HG03060 (cell line): ENCODE measurements around the gene ATP1A2.

Source experiments
- ATAC-seq: cut with Tn5 transposase; IDR thresholded peaks from one replicate; pipeline ENCODE4 v1.9.1; 2021; ENCODE audit warnings: low read depth, moderate number of reproducible peaks; ENCODE audit not compliant: unreplicated experiment

Gene ATP1A2

GRCh38 chr1:160115545-160116282 is at the start of gene ATP1A2:
Gene ATP1A2 (plus strand): TSS chr1:160115759. CDS start chr1:160115862, 103 bp downstream.
- no peak for ATAC-seq

DNA sequence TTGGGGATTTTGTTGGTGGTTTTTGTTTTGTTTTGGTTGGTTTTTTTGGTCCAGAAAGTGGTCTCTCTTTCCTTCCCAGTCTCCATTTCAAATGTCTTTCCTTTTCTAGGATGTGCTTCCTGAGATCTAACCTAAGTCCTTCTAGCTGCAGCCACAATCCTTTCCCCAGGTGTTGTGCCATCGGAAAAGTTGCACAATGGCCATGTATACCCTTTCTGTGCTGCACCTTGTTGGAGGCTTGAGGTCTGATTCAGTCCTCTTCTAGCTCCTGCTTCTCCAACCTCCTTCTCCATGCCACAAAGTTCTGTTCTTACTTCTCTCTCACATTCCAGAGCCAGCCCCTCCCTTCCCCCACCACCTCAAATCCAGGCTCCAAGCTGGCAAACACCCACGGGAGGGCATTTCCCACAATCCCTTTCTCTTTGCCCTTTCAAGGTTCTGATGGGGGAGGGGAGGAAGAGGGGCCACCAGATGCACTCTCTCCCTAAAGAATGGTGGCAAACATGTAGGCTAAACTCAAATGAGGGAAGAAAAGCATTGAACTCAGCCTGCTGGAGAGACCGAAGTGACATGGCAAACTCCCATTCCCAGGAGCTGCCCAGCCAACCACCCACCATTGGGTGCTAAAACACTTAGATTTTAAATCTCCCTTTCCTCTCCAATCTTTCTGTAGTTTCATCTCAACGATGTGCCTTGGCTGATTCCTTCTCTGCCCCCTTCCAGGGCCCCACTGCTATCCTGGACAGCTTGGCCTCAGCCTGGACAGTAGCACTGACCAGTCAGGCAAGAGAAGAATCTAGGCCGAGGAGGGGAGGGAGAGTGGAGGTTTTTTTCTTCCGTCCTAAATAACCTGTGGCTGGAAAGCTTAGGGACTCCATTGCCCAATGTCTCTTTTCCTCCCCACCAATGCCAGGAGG is 48.5 kb upstream of the ATP1A2 start:
- no peak for ATAC-seq

DNA sequence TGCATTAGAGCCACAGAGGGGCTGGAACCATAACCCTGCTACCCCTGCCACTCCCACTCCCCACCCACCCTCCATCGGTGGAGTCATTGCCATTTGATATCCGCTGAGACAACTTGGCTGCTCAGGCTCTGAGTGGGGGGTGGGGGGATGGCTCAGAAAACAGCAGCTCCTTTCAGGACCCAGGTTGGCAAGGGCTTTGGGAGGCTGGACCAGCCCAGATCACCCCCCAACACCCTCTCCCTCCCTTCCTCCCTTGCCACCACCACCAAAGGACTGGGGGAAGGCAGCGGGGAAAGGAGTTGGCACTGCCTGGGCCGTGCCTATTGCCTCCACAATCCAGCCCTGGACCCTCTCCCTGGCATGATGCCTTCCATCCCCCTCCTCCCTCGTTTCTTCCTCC is 47.3 kb upstream of the ATP1A2 start:
- ATAC-seq: no peak

DNA sequence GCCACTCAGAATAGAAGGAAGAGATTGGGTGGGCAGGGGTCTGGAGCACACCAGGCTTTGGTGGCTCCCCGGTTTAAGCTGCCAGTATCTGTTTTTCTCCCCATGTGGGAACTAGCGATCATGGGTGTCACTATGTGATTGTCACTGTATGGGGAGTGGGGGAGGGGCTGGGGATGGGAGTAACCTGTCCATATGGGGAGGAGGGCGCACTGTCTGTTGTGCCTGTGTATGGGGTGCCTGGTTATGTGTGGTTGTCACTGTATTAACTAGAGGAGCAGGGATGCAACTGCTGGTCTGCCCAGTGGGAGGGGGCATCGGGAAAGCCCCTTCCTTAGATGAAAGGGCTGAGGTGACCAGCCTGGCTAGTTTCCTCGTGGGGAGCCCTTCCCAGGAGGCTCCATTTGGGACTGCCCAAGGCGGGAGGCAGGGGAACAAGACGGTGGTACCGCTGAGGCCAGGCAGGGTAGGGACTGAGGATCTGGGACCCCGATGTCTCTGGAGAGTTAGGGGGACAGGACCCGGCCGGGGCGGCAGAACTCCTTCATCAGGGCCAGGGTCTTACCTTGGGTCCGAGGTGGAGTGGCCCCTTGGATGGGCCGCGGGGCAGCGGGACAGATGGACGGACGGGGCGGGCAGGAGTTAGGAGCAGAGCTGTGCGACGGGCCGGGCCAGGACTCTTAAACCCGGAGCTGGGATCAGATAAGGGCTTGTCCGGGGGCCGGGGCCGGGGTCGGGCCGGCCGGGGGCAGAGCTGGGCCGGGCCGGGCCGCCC is 45.9 kb upstream of the ATP1A2 start, which contains the start of gene KCNJ10:
Gene KCNJ10 (minus strand): TSS at position 701 of the 772 bp plus-strand sequence. CDS start 27,628 bp downstream, outside the sequence.
- ATAC-seq: no peak

DNA sequence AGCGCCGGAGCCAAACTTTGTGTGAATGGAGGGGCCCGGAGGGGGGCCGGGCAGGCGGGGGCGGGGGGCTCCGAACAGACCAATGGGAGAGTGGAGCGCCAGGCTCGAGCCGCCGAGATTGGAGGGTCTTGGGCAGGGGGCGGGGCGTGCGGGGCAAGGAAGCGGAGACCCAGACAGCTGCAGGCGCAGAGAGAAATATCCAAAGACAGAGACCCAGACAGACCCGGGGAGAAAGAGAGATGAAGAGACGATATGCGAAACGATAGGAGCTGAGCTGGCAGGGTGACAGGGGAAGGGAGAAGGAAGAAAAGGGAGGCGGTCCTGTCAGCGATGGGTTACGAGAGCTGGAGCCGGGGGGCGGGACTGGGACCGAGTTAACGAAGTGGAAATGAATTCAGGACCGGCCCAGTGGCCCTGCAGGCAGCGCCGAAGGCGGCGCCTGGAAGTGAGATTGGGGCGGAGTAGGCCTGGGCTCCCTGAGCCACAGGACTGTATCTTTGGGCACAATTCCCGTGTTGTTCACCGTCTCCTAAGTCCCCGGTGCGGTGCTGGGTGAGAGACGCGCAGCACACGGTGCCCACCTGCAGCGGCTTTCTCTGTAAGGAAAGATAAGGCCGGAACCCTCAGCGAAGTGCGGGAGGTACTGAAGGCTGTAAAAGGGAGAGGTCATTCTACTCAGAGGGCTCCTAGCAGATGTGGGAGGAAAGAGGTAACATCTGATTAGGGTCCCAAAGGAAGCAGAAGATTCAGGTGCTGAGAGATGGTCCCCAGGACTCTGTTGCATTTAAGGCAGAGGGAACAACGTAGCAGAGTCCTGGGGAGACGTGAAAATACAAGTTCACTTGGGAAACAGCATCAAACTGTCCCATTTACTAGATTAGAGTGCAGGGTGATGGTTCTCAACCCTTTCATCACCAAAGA is 45.1 kb upstream of the ATP1A2 start:
- ATAC-seq: no peak

GRCh38 chr1:160071289-160071688 is 44.3 kb upstream of the ATP1A2 start:
- no peak for ATAC-seq

DNA sequence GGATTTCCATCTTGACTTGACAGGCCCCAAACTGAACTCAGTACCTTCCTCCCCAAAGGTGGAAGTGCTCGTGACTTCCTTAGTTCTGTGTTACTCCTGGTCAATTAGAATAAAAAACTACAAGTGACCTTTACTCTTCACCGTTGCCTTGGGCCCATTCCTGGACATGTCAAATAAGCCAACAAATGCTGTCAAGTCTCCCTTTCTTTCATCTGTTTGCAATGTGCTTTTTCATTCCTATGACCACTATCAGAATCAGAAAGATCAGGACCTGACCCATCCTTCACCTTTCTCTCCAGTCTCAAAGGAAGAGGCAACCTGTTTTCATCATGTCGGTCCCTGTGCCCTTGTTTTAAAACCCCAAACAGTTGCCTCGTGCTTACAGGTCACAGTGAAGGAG is 40.7 kb upstream of the ATP1A2 start:
- ATAC-seq: no peak

- ATAC-seq: no peak
Measured at GRCh38 chr1:160075836-160076235, 39.7 kb upstream of the ATP1A2 start.

GRCh38 chr1:160076295-160076694 is 39.3 kb upstream of the ATP1A2 start:
- no peak for ATAC-seq

DNA sequence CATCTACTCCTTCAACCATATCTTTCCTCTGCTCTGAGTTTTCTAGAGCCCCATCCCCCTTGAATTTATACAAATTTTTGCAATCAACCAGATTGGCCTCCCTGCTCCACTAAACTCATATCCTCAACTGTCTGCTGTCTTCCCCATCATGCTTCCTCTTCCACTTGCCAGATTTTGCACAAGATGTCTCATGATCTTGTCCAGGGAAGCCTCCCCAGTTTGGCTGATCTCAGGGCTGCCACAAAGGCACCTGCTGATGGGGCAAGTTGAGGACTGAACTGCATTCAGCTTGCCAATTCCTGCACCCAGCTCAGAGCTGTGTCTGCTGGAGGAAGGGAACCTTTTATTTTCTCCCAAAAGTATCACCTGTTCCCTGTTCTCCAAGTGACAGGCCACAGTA is 38.1 kb upstream of the ATP1A2 start:
- ATAC-seq: no peak

DNA sequence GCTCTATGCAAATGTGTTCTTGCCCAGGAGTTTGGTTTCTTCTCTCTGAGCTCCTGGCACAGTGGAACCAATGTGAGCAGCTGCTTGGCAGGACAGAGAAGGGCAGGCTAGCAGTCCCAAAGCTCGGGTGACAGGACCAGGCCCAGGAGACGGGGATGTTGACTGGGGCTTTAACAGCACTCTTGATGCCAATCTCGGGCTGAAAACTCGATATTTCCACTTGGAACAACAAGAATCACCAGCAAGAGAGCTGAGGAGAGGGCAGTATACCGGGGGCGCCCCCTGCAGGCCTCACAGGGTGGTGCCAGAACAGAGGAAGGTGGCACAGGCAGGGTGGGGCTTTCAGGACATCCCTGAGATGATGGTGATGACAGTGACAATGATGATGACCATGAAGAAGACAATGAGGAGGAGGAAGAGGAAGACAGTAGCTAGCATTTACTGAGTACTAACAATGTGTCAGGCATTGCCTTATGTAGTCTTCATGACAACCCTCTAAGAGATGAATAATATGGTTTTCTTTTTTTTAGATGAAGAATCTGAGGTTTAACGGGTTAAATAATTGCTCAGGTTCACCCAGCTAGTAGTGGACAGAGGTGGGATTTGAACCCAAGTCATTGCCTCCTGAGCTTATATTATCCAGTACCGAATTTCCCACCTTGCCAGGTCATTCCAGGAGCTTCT is 36.9 kb upstream of the ATP1A2 start:
- no peak for ATAC-seq

GRCh38 chr1:160079448-160079847 is 36.1 kb upstream of the ATP1A2 start:
- no peak for ATAC-seq

DNA sequence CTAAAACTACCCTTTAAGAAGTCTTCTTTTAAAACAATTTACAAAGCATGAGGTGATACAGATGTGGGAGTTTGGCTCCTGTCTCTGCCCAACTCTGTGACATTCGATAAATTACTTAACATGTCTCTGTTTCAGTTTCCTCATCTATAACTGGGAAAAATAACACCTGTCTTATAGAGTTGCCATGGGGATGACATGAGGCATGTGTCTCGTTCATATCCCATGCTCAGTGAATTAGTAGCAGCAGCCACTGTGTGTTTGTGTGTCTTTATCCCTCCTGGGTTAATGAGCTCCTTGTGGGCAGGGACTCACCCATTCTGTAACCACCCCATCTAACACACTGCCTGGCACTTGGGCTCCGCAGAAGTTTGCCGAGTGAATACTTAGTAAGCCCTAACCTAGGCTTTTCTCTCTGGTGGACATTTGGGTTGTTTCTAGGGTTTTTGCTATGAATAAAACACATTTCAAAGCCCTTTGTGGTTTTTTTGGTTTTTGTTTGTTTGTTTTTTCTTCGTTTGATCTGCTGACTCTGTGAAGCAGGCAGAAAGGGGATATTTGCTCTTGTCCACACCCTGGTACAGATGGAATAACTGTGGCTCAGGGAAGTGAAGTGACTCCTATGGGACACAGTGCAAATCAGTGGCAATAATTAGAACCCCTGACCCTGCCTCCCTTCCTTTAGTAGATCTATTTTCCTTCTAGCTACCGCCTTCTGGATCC is 35.0 kb upstream of the ATP1A2 start:
- no peak for ATAC-seq

DNA sequence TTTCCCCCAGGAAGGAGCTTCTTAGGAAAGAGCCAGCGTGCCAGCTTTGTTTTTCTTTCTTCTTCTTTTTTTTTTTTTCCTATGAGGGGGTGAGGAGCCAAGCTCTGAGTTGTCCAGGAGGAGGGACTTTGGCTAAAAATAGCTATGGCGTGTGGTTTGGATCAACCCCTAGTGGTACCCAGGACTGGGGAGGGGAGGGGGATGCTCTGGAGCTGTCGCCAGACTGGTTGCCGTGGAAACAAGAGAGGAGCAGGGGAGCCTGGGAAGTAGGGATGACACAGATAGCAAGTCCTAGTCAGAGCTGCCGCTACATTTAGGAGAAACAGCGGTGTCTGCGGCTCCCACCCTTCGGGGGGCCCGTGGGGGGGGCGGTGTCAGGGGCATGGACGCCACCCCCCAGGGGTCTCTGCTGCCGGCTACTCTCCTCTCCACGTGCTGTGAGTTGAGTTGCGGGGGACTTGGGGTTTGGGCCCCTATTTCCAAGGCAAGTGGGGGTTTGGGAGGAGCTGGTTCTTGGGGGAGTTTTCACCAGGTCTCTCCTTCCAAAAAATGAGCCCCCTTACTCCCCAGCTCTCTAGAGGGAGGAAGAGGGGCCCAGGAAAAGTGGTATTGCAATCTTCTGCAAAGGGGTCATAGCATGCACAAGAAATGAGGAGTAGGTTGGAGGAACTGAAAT is 34.2 kb upstream of the ATP1A2 start, which contains the start of gene KCNJ9:
Gene KCNJ9 (plus strand): TSS at position 278 of the 676 bp plus-strand sequence. CDS start 2,493 bp downstream, outside the sequence.
- ATAC-seq: no peak

DNA sequence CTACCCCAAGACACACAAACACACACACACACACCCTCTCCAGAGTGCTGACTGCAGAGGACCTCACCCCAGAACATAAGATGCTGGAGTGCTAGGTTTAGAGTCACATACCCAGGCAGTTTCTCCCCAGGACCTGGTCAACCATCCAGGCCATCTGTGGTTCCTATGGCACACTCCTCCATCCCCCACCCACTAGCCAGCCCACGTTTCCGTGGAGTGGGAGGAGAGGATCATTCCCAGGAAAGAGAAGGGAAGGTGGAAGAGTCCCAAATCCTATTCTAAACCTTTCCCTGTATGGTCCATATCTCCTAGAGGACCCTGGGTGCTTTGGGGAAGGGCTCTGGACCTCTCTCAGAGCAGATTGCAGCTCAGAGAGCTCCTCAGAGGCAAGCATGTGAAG is 33.1 kb upstream of the ATP1A2 start:
- ATAC-seq: no peak

DNA sequence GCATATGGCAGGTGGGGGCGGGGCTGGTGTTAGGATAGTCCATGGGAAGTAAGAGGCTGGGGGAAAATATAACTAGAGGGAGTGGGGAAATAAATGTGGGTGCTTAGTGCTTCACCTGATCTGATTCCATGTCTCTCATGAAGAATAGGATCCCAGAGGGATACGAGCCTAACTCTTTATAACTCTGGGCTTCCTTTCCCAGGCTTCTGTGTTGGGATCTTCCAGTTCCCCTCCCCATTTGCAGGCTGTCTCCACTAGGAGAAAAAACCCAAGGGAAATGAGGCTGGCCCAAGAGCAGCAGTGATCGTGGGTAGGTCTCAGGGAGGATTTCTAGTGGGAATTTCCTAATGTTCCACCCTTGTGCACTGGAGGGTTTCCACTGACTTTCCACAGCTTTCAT is 32.6 kb upstream of the ATP1A2 start:
- ATAC-seq: no peak

GRCh38 chr1:160083968-160084770 is 31.4 kb upstream of the ATP1A2 start:
- ATAC-seq: no peak
